Hippocampal formation (tissue), 2 donors: ENCODE data around the gene B3GAT2.

ENCODE experiments used
- DNase-seq, 2 donors: peaks; one replicate each; lab custom pipeline; 2025; lab: John Stamatoyannopoulos, UW

Gene B3GAT2

DNA sequence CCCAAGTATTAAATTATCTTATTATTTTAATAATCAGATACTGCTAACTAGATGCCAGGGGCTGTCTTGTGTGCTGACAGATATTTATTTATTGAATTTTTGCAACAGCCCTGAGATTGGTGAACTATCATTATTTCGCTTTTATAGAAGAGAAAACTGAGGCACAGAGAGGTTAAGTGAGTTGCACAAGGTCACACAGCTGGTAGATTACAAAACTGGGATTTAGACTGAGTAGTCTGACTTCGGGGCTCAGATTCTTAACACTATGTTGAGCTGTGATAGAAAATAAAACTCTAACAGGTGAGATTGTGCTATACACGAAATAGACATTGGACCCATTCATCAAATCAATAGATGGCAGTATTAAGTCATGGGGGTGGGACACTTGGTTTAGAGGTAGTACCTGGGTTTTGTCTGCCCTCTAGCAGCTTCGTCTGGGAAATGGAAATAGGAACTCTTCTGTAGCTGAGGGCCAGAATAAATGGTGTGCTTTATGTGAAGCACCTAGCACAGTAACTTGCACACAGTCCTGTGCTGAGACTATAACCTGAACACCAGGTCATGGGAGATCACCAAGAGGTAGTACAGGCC lies 113.4 kb downstream of the B3GAT2 start:
- no peak for DNase-seq

DNA sequence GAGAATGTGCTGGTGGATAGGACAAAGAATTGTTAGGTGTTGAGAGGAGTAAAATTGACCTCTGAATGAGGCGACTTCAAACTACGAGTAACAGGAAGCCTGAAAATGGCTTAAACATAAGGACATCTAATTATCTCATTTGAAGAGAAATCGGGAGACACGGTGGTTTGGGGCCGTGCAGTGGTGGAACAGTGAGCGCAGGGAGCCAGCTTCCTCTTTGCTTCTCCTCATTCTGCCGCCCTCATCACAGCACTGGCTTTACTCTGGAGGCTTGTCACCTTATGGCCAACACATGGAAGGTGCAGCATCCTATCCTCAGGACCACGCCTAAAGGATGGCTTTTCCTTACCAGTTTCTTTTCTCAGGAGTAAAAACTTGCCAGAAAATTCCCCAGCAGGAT lies 114.3 kb downstream of the B3GAT2 start:
- DNase-seq = no peak

DNA sequence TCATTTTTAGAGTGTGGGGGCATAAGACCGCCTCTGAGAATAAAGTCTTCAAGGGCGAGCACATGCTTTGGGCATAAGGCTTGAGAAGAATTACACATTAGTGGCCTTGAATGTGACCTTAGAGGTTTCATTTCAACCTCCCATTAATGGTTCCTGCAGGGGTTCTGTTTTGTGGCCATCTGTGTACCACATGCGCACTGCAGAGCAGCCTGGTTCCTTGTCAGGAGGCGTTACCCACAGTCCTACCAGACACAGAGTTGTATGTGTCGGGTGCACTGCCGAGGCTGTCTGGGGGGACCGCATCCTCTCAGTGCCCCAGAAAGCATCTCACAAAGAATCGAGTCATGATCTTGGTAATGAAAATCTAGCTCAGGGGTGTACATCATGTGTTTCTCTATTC lies 115.7 kb downstream of the B3GAT2 start:
- DNase-seq = no peak

DNA sequence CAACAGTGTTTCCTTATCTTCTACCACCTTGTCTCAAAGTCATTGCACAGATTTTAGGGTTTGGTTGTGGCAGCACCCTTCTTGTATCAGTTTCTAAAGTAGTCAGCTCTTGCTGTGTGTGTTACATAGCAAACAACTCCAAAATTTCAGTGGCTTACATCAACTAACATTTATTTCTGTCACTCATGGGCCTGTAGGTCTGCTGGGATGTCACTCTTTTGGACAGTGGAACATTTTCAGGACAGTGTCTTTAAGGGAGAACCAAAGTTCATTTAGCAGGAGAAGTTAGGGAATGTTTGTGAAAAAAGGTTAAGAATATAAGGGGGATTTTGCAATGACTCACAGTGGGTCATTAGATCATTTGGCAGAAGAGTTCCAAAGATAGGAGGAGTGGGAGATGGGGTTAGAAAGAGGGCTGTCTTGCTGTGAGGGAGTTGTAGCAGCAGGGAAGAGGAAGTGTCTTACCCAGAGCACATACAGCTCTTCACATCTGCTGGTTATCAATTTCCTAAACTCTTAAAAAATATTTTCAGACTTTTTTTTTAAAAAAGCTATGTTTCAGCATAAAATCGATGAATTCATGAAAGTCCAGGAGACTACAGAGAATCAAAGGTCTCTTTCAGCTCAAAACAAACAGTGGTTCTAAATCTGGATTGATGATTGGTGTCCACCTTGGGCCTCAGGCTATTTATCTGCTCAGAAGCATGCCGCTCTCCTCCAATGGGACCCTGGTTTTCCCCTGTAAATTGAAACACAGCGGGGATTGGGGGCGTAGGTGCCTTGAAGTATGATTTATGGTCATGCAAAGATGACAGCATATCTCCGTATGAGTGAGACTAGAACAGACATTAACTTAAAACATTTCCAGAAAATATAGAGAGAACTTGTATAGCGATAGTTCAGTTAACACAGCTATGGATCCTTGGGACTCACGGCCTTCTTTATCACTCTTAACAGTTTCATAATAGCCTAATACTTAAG lies 117.3 kb downstream of the B3GAT2 start:
- DNase-seq = no peak

DNA sequence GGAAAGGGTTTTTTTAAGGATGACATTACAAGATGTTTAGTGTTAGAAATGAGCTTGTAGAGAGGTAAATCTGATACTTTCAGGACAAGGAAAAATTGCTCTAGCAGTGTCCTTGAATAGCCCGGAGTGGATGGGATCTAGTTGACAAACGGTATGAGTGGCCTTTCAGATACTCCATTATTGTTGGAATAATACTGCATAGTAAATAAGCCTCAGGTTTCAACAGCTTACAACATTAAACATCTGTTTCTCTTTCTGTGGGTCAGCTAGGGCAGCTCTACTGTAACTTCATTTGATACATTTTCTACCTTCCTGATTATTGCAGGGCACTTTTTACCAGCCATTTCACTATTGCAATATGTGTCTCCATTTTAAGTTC lies 118.0 kb downstream of the B3GAT2 start:
- no peak for DNase-seq

DNA sequence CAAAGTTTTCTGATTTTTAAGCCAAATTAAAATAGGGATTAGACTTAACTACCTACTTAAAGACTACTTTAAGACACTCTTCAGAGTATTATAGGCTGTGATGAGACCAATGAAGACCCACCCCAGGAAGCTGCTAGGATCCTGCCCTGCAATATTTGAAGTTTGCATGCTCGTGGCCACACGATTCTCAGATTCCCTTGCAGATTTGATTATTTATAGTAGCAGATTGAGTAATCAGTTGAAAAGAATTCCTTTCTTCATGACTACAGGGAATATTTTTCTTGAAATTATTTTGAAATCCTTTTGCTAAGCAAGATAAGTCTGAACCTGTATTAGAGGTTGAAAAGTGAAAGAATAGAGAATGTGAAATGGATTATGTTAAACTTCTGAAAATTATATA lies 122.3 kb downstream of the B3GAT2 start:
- DNase-seq = no peak

DNA sequence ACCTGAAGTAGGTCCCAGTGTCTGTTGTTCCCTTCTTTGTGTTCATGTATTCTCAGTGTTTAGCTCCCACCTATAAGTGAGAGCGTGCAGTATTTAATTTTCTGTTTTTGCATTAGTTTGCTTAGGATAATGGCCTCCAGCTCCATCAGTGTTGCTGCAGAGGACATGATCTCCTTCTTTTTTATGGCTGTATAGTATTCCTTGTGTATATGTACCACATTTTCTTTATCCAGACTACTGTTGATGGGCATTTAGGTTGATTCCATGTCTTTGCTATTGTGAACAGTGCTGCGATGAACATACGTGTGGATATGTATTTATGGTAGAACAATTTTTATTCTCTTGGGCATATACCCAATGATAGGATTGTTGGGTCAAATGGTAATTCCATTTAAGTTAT lies 125.4 kb downstream of the B3GAT2 start:
- DNase-seq = no peak

DNA sequence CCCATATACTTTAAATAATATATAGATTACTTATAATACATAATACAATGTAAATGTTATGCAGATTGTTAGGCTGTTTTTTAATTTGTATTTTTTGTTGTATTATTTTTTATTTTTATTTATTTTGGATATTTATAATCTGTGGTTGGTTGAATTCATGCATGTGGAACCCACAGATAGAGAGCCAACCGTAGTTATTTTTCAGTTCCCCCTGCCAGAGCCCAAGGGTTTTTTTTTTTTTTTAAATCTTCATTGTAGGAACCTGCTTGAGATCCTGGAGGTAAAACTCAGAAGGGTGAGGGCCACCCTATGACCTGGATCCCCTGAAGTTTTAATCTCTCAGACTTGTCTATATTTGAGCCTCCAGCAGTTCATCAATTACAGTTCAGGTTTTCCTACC lies 133.2 kb downstream of the B3GAT2 start:
- DNase-seq = no peak

DNA sequence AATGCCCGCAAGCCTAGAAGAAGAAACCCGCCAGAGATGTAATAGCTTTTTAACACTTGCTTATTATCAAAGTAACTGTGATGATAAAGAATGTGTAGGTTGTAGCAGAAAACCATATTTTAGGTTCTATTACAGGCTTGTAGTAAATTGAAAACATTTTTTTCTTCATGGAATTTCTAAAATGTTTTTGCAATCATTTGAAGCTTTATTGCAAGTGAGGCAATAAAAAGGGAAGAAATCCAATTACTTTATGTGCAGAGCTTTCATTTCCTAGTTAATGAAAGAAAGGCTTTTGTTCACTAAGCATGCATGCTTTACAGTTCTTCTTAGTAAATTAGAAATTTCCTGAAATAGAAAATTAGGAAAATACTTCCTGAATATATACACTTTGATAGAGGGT lies 135.1 kb downstream of the B3GAT2 start:
- DNase-seq = no peak

DNA sequence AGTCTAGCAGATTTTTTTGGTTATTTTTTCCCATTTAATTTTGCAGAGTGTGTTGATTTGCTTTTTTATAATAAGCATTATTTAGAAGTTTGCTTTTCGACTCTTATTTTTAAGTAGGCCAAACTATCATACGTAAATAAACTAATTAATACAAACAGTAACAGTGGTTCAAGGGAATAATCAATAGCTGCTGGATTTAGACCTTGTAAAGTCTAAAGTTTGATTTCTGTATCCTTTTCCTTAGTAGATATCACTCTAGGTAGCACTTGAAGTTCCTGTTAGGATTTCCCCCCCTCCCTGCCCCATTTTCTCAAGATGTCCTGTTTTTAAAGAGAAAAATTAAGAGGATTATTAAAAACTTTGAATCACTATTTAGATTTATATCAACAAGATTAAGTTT lies 136.1 kb downstream of the B3GAT2 start:
- no peak for DNase-seq

DNA sequence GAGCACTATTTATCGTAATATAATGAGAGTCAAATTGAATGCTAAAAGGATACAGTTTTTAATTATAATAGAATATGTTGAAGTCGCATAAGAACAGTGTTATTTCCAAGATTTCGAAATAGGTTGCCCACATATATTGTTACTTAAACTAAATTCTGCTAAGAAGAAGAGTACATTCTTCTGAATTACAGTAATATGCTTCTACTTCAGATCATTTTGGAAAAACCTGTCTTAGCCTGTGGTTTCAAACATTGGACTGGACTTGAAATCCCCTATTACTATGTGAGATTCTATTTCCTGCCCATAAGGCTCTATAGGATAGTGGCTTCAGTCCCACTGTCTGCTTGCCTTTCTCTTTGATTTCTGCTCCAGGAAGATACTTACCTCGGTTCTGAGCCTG lies 137.2 kb downstream of the B3GAT2 start:
- no peak for DNase-seq

DNA sequence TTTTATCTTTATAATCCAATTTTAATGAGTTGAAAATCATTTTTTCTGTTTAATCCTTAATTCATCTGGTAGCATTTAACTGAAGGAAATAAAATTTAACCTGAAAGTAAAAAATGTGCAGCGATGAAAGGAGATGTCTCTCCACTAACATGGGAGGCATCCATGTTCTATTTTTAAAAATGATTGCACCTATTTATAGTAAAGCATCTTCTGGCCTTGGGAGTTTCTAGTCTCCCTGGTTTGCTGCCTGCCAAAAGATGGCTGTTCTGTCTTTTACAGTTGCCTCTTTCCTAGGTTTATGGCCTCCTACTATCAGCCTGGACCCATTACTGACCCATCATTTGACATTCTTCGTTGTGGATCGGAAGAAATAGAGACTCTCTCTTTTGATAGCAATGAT lies 143.0 kb downstream of the B3GAT2 start:
- no peak for DNase-seq

DNA sequence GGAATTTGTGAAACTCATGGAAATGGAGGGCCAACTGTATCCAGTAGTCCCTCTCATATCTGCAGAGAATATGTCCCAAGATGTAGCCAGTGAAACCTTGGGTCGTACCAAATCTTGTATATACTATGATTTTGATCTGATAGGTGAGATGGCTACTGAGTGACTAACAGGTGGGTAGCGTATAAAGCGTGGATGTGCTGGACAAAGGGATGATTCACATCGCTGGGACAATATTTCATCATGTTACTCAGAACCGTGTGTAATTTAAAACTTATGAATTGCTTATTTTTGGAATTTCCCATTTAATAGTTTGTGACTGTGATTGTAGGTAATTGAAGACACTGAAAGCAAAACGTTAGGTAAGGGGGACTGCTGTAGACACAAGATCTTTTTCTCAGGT lies 145.1 kb downstream of the B3GAT2 start:
- DNase-seq = no peak
